ENCODE data around the gene PALM2AKAP2.

Gene PALM2AKAP2

DNA sequence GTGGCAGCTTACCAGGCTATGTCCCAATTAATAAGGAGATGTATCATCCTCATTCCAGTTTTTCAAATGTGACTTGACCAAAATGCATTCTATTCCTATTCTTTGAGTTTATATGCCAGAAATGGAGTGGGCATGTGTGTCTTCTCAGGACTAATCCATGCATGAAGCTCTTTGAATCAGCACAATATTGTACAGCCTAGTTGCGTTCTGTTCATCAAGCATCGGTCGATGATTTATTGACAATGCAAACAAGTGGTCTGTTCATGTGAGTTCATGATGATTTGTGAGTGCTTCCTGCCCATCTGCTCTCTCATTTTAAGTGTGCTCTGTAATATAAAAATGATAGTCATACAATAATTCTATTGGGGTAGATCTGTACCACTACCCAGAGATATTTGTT lies 48.3 kb downstream of the PALM2AKAP2 start:
- DNase-seq (ENCODE audit: insufficient read length, low spot score) (no peak), FAIRE-seq (no peak)
- no peak for TF ChIP-seq POLR2A (IDR thresholded peaks at IDR 0.05; ENCODE audit: low read depth, low read length)
